GM12875 (cell line): Measurements from ENCODE around the gene DEAF1.
"Not testable (repeated sequence)": the region's sequence is repeated elsewhere in the genome, so short reads cannot be mapped to it uniquely, and the experiment has no call there.

Experiments
- H3K4me3 ChIP-seq: one replicate; pipeline ENCODE4 v1.5.1; 2011; ENCODE audit warnings: low read depth, low read length, control low read depth
- TF ChIP-seq, protein P1 (sequence below): IDR thresholded peaks from 2 replicates; pipeline ENCODE4 v1.5.1; 2011; ENCODE audit warnings: low read depth, mild to moderate bottlenecking, control low read depth, inconsistent platforms, low read length, moderate library complexity, borderline replicate concordance; ENCODE audit not compliant: insufficient read depth

Gene DEAF1, protein sequence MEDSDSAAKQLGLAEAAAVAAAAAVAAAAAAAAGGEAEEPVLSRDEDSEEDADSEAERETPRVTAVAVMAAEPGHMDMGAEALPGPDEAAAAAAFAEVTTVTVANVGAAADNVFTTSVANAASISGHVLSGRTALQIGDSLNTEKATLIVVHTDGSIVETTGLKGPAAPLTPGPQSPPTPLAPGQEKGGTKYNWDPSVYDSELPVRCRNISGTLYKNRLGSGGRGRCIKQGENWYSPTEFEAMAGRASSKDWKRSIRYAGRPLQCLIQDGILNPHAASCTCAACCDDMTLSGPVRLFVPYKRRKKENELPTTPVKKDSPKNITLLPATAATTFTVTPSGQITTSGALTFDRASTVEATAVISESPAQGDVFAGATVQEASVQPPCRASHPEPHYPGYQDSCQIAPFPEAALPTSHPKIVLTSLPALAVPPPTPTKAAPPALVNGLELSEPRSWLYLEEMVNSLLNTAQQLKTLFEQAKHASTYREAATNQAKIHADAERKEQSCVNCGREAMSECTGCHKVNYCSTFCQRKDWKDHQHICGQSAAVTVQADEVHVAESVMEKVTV

DNA sequence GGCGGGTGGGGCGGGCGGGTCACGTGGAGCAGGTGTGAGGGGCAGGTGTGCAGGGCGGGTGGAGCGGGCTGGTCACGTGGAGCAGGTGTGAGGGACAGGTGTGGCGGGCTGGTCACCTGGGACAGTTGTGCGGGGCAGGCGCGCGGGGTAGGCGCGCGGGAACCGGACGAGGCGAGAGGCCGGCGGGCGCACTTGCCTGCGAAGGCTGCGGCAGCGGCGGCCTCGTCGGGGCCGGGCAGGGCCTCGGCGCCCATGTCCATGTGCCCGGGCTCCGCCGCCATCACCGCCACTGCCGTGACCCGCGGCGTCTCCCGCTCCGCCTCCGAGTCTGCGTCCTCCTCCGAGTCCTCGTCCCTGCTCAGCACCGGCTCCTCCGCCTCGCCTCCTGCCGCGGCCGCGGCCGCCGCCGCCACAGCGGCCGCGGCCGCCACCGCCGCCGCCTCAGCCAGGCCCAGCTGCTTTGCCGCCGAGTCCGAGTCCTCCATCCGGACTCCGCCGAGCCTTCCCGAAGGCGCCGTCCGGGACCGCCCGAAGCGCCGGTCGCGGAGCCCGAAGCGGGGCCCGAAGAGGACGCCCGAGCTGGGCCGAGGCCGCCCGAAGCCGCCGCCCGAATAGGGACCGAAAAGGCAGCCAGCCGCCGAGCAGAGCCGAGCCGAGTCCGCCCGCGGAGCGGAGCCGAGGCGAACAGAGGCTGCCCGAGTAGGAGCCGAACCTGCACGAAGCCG lies at the start of gene DEAF1:
TSS of gene DEAF1 (minus strand) at position 660 of the 725 bp plus-strand sequence. CDS start at position 485, 175 bp downstream.
- peak within 1 kb of the TSS; percentile 87 for H3K4me3 ChIP-seq
- TF ChIP-seq, protein P1, sequence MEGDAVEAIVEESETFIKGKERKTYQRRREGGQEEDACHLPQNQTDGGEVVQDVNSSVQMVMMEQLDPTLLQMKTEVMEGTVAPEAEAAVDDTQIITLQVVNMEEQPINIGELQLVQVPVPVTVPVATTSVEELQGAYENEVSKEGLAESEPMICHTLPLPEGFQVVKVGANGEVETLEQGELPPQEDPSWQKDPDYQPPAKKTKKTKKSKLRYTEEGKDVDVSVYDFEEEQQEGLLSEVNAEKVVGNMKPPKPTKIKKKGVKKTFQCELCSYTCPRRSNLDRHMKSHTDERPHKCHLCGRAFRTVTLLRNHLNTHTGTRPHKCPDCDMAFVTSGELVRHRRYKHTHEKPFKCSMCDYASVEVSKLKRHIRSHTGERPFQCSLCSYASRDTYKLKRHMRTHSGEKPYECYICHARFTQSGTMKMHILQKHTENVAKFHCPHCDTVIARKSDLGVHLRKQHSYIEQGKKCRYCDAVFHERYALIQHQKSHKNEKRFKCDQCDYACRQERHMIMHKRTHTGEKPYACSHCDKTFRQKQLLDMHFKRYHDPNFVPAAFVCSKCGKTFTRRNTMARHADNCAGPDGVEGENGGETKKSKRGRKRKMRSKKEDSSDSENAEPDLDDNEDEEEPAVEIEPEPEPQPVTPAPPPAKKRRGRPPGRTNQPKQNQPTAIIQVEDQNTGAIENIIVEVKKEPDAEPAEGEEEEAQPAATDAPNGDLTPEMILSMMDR = no peak

DNA sequence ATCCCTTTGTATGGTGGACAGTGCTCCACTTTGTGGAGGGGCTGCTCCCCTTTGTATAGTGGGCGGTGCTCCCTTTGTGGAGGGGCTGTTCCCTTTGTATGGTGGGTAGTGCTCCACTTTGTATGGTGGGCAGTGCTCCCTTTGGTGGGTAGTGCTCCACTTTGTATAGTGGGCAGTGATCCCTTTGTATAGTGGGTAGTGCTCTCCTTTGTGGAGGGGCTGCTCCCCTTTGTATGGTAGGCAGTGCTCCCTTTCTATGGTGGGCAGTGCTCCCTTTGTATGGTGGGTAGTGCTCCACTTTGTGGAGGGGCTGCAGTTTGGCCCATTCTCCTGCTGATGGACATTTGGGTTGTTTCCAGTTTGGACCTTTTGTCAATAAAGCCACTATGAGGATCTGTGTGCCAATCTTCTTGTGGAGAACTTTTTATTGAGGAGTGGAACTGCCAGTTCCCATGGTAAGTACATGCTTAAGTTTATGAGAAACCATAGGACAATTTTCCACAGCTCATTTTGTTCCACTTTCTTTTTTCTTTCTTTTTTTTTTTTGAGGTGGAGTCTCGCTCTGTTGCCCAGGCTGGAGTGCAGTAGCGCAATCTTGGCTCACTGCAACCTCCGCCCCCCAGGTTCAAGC lies 47.7 kb upstream of the DEAF1 start:
- TF ChIP-seq, protein P1 = no peak

DNA sequence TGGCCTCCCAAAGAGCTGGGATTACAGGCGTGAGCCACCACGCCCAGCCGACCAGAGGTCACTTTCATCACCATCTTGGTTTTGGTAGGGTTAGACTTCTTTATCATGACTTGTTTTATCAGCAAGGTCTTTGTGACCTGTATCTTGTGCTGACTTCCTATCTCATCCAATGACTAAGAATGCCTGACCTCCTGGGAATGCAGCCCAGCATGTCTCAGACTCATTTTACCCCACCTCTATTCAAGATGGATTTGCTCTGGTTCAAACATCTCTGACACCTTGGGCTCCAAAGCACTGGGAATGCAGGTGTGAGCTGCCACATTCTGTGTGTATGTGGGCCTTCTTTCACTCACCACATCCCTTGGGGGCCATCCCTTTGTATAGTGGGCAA lies 47.1 kb upstream of the DEAF1 start:
- no peak overlapping the region for H3K4me3 ChIP-seq
- TF ChIP-seq, protein P1 = no peak

More for the DNA sequence above, 47.7 kb upstream of the DEAF1 start:
- no peak overlapping the region for H3K4me3 ChIP-seq

DNA sequence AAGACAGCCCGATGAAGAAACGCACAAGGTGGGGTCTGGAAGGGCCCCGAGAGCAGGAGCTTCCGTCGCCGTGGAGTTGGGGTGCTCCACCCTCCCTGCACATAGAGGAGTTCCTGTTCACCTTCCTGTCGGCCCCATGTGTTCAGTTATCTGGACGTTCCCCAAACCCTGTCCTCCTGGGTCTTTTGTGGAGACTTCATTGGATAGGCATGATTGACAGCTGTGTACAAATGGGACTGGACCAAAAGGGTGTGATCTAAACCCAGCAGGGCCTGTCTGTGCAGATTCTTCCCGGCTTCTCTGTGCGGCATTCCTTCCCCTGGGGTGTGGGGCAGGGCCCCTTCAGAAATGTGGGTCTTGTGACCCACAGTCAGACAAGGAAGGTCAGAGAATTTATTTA lies 42.9 kb upstream of the DEAF1 start:
- H3K4me3 ChIP-seq = not testable (repeated sequence)

DNA sequence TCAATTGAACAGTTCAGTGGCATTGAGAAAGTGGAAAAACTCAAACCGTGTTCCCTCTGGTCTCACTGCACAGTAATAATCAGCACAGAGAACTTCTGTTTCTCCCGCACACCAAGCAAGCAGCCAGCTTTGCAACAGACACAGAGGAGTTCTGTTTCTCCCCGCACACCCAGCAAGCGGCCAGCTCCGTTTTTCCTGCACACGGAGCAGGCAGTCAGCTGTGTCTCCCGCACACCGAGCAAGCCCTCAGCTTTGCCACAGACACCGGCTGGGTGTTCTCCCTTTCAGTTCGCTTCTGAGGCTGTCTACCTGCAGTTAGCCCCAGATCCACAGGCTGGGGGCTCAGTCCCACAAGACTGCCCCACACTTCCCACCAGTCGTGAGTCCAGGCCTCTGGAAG lies 42.3 kb upstream of the DEAF1 start:
- no peak overlapping the region for H3K4me3 ChIP-seq
- TF ChIP-seq, protein P1 = no peak

DNA sequence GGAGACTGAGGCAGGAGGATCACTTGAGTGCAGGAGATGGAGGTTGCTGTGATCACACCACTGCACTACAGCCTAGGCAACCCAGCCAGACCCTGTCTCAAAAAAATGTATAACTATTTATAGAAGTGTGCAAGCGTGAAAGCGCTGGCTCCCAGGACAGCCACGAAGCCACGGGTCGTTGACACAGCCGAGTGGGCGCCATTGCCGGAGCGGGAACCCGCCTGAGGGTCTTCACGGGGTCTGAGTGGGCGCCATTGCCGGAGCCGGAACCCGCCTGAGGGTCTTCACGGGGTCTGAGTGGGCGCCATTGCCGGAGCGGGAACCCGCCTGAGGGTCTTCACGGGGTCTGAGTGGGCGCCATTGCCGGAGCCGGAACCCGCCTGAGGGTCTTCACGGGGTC lies 39.5 kb upstream of the DEAF1 start:
- H3K4me3 ChIP-seq = not testable (repeated sequence)

DNA sequence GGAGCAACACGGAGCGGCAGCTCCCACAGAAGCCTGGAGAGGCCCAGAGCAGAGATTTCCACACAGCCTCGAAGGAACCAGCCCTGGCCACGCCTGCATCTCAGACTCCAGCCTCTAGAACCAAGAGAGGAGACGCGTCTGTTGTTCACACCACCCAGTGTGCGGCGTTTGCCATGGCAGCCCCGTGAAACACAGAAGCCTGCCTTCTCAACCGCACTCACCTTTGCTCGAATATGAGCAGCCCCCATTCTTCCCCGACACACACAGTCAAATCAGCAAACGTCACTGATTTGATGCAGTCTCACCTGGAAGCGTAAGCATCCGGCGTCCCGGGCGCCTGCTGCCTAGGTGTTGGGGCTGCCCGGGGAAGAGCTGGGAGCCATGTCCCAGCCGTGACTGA lies 38.0 kb upstream of the DEAF1 start:
- TF ChIP-seq, protein P1 = no peak
- no peak overlapping the region for H3K4me3 ChIP-seq

DNA sequence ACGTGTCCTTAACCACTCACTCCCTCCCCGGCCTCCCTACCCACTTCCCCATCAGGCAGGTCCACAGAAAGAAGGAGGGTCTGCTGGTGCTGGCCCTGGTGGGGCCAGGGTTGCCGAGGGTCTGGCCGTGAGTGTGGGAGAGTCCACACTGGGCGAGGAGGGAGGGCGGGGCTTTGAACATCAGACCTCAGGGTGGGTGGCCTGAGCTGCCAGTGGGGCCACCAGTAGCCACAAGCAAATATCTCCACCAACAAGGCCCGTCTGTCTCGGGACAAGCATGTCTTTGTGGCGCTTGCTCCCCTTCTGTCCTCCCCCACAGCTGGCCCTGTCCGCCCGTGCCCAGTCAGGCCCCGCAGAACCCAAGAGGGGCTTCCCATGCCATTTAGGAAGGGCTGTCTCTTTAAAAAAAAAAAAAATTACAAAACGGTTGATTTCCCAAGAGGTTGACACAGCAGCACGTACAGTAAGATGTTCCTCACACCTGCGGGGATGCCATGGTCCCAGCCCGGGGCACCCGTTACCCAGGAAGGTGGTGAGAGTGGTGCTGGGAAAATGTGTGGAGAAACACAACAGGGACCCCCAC lies 34.6 kb upstream of the DEAF1 start:
- TF ChIP-seq, protein P1 = no peak
- no peak overlapping the region for H3K4me3 ChIP-seq
